Kidney epithelial cell (primary cell): Measurements from ENCODE around the gene OBP2A. TPM values are rescaled to one million over a fixed set of nuclear protein-coding genes. Genes with fewer than 3 reads are reported as not detected.

Experiments
- DNase-seq: peaks from one replicate; pipeline ENCODE4 v3.0.0-alpha.2; 2010; ENCODE audit warnings: low read depth
- H3K27me3 ChIP-seq: 2 replicates; pipeline ENCODE4 v1.6.0; 2011; ENCODE audit warnings: low read length; ENCODE audit not compliant: control insufficient read depth, insufficient read depth
- H3K36me3 ChIP-seq: 2 replicates; pipeline ENCODE4 v1.5.1; 2011; ENCODE audit warnings: low read length; ENCODE audit not compliant: control insufficient read depth, insufficient read depth
- H3K4me3 ChIP-seq: 2 replicates; pipeline ENCODE4 v1.5.1; 2011; ENCODE audit warnings: low read depth, mild to moderate bottlenecking, control low read depth, low read length
- CTCF ChIP-seq: IDR thresholded peaks from 2 replicates; pipeline ENCODE4 v1.5.1; 2011; ENCODE audit warnings: mild to moderate bottlenecking, moderate library complexity, low read length, control low read depth, inconsistent platforms; ENCODE audit not compliant: insufficient read depth, poor library complexity, severe bottlenecking
- total RNA-seq: library from RNA; depleted of rRNA; stranded (reverse); fragments of >200 nt; gene quantifications from 2 replicates; pipeline ENCODE4 v1.2.3, GENCODE V29; 2015

OBP2A gene
- total RNA-seq, 1 donor from 2014 or later, result not detected

GRCh38 chr9:135592625-135593024 is 46.7 kb downstream of the OBP2A start:
- no peak for TF ChIP-seq CTCF
- DNase-seq, result no peak
- no peak overlapping the region for H3K4me3 ChIP-seq
- H3K36me3 ChIP-seq, result no peaks in the 10 kb centered on the region
- H3K27me3 ChIP-seq, result no peaks in the 10 kb centered on the region

GRCh38 chr9:135596211-135596610 is 50.3 kb downstream of the OBP2A start:
- no peaks in the 10 kb centered on the region for H3K36me3 ChIP-seq

More at GRCh38 chr9:135596211-135596610, 50.3 kb downstream of the OBP2A start:
- TF ChIP-seq CTCF, result no peak
- Histone ChIP-seq H3K4me3 (no peak overlapping the region), H3K27me3 (no peaks in the 10 kb centered on the region)
- no peak for DNase-seq

Other genes starting within 250 kb of the OBP2A start
- gene PPP1R26, start 66.3 kb upstream of the OBP2A start, total RNA-seq, result 47.2 and 48.0 TPM in 2 replicates
- gene MRPS2, start 45.4 kb upstream of the OBP2A start, total RNA-seq, result 72.4 and 93.2 TPM in 2 replicates
- gene LCN1, start 24.7 kb upstream of the OBP2A start, total RNA-seq, result not detected in 2 replicates
- gene PAEP, start 15.6 kb downstream of the OBP2A start, total RNA-seq, result 0.21 TPM in 1 of 2 replicates, not detected in the other
- gene GLT6D1, start 93.4 kb downstream of the OBP2A start, total RNA-seq, result not detected in 2 replicates
- not detected in 2 replicates for gene LCN9, start 117.2 kb downstream of the OBP2A start, total RNA-seq
- gene SOHLH1, start 153.4 kb downstream of the OBP2A start, total RNA-seq, result not detected in 2 replicates
- gene KCNT1, start 156.1 kb downstream of the OBP2A start, total RNA-seq, result not detected in 2 replicates